ENCODE results near the gene STXBP4. TPM values are rescaled to one million over a fixed set of nuclear protein-coding genes. Genes with fewer than 3 reads are reported as not detected.

The STXBP4 gene
- total RNA-seq, 1 experiment from 2014 or later: 13.6 TPM

DNA sequence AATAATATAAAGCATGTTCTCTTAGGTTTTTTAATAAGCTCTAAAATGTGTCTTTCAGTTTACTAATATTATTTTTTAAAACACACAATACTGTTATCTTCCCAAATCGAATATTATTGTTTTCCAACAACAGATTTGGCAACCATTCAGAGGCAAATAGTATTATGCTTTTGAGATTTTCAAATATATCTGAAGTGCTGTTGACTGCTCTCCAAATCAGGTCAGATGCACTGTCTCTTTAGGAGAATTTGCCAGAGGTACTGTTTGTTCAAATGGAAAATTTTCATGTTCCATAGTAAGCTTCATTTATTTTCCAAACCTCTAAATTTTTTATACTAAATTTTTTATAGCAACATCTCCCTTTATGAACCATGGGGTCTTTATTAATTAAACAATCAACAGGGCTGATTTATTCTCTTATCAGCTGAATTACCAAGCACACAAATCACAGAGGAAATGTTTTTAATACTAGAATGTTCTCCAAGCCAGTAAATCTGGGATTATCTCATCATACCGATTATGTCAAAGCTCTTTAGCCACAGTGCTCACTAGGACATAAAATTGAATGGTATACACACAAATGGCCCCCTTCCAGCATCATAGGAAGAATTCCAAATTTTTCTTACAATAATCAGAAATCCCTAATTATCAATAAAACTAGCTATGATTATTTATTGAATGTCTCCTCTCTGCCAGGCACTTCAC, 187.4 kb downstream of the STXBP4 start:
- ChIA-PET CTCF (no interaction called here), RAD21 (ENCODE audit: low non-redundant PET in 1 of 2, low total read pairs in 2 of 2, uncharacterized antibody in 2 of 2, unreplicated experiment in 2 of 2) (no interaction called here), POLR2A (interaction anchor here (0.7 kb wide), 1 partner anchor 8 kb away, joined by 3 read pairs; no protein-coding TSS in a partner anchor)
- H3K4me3 ChIP-seq (replicated peaks in 1 of 2; ENCODE audit: low read depth in 1 of 2, low read length in 2 of 2): no peak overlapping the region
- no peak overlapping the region for H3K4me2 ChIP-seq (ENCODE audit: low read length)
- no peaks in the 10 kb centered on the region for H3K27me3 ChIP-seq (ENCODE audit: insufficient read depth, low read length)
- no peak overlapping the region for H3K9ac ChIP-seq (ENCODE audit: low read length)
- peaks cover 20 to 39% of the 10 kb centered on the region in 2 experiments for H3K4me1 ChIP-seq (ENCODE audit: control insufficient read depth in 1 of 2, insufficient read depth in 2 of 2, low read length in 2 of 2)
- no TSS peak for BruUV-seq (replicated peaks)
- DNase-seq (ENCODE audit: low read depth, low spot score) (no peak), ATAC-seq (no peak)
- TF ChIP-seq ZNF274 (IDR thresholded peaks at IDR 0.05; ENCODE audit: low read depth, low read length) (no peak), EGR1 (IDR thresholded peaks at IDR 0.05; ENCODE audit: low read depth) (no peak), JUND (IDR thresholded peaks at IDR 0.05) (no peak), SP1 (IDR thresholded peaks at IDR 0.05; ENCODE audit: low read depth) (no peak), FOSL1 (IDR thresholded peaks at IDR 0.05; ENCODE audit: low read depth) (no peak), POLR2A (IDR thresholded peaks at IDR 0.05; ENCODE audit: borderline replicate concordance, extremely low read depth, insufficient read depth, insufficient read length) (no peak), SRF (IDR thresholded peaks at IDR 0.05; ENCODE audit: low read depth) (no peak), EZH2 (IDR thresholded peaks at IDR 0.05) (no peak), EZH2phosphoT487 (IDR thresholded peaks at IDR 0.05; ENCODE audit: borderline replicate concordance) (no peak), CEBPB (IDR thresholded peaks at IDR 0.05; ENCODE audit: low read depth) (no peak), TCF7L2 (IDR thresholded peaks at IDR 0.05; ENCODE audit: borderline replicate concordance, extremely low read depth, insufficient read depth, insufficient read length) (no peak), ZFX (IDR thresholded peaks at IDR 0.05) (no peak), YY1 (IDR thresholded peaks at IDR 0.05; ENCODE audit: extremely low read depth, insufficient replicate concordance, low read depth, low read length) (no peak), RAD21 (IDR thresholded peaks at IDR 0.05; ENCODE audit: low read depth) (no peak), ELF1 (IDR thresholded peaks at IDR 0.05; ENCODE audit: borderline replicate concordance, low read depth) (no peak), SIN3A (IDR thresholded peaks at IDR 0.05; ENCODE audit: low read depth) (no peak)
- TF ChIP-seq, protein P1, sequence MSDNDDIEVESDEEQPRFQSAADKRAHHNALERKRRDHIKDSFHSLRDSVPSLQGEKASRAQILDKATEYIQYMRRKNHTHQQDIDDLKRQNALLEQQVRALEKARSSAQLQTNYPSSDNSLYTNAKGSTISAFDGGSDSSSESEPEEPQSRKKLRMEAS (IDR thresholded peaks at IDR 0.05): no peak
- TF ChIP-seq, protein P2, sequence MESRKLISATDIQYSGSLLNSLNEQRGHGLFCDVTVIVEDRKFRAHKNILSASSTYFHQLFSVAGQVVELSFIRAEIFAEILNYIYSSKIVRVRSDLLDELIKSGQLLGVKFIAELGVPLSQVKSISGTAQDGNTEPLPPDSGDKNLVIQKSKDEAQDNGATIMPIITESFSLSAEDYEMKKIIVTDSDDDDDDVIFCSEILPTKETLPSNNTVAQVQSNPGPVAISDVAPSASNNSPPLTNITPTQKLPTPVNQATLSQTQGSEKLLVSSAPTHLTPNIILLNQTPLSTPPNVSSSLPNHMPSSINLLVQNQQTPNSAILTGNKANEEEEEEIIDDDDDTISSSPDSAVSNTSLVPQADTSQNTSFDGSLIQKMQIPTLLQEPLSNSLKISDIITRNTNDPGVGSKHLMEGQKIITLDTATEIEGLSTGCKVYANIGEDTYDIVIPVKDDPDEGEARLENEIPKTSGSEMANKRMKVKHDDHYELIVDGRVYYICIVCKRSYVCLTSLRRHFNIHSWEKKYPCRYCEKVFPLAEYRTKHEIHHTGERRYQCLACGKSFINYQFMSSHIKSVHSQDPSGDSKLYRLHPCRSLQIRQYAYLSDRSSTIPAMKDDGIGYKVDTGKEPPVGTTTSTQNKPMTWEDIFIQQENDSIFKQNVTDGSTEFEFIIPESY (IDR thresholded peaks at IDR 0.05; ENCODE audit: extremely low read depth, insufficient replicate concordance, low read length): no peak
- TF ChIP-seq, protein P3, sequence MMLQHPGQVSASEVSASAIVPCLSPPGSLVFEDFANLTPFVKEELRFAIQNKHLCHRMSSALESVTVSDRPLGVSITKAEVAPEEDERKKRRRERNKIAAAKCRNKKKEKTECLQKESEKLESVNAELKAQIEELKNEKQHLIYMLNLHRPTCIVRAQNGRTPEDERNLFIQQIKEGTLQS (IDR thresholded peaks at IDR 0.05): no peak
- TF ChIP-seq, protein P4, sequence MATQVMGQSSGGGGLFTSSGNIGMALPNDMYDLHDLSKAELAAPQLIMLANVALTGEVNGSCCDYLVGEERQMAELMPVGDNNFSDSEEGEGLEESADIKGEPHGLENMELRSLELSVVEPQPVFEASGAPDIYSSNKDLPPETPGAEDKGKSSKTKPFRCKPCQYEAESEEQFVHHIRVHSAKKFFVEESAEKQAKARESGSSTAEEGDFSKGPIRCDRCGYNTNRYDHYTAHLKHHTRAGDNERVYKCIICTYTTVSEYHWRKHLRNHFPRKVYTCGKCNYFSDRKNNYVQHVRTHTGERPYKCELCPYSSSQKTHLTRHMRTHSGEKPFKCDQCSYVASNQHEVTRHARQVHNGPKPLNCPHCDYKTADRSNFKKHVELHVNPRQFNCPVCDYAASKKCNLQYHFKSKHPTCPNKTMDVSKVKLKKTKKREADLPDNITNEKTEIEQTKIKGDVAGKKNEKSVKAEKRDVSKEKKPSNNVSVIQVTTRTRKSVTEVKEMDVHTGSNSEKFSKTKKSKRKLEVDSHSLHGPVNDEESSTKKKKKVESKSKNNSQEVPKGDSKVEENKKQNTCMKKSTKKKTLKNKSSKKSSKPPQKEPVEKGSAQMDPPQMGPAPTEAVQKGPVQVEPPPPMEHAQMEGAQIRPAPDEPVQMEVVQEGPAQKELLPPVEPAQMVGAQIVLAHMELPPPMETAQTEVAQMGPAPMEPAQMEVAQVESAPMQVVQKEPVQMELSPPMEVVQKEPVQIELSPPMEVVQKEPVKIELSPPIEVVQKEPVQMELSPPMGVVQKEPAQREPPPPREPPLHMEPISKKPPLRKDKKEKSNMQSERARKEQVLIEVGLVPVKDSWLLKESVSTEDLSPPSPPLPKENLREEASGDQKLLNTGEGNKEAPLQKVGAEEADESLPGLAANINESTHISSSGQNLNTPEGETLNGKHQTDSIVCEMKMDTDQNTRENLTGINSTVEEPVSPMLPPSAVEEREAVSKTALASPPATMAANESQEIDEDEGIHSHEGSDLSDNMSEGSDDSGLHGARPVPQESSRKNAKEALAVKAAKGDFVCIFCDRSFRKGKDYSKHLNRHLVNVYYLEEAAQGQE (IDR thresholded peaks at IDR 0.05; ENCODE audit: low read depth): no peak
- intact Hi-C loops (cut with micrococcal nuclease): no loop called here
- H3K27ac ChIP-seq (ENCODE audit: low read depth, low read length): no peak overlapping the region
- no peaks in the 10 kb centered on the region for H3K9me3 ChIP-seq (ENCODE audit: control insufficient read depth in 1 of 2, insufficient read depth in 1 of 2, low read depth in 1 of 2, low read length in 2 of 2)
- H4K20me1 ChIP-seq (ENCODE audit: insufficient read depth): no peaks in the 10 kb centered on the region
- H2AFZ ChIP-seq (ENCODE audit: low read depth, low read length, poor library complexity, severe bottlenecking): no peak overlapping the region
- H3K9me2 ChIP-seq (ENCODE audit: insufficient read depth): no peaks in the 10 kb centered on the region
- H3K79me2 ChIP-seq (ENCODE audit: insufficient read depth, low read length): no peaks in the 10 kb centered on the region
- no peaks in the 10 kb centered on the region for H3K36me3 ChIP-seq (ENCODE audit: control insufficient read depth in 1 of 2, insufficient read depth in 2 of 2, low read length in 2 of 2)
